GM18867 (cell line): Measurements from ENCODE around the gene PSMA6.
A peak's percentile ranks its signal among the peaks of the same experiment; 100 is the strongest.
"Not testable (repeated sequence)": the region's sequence is repeated elsewhere in the genome, so short reads cannot be mapped to it uniquely, and the experiment has no call there.

ENCODE experiments used
- ATAC-seq: cut with Tn5 transposase; IDR thresholded peaks from one replicate; pipeline ENCODE4 v1.9.1; 2021; ENCODE audit warnings: mild to moderate bottlenecking, moderate library complexity; ENCODE audit not compliant: unreplicated experiment

The PSMA6 gene

GRCh38 chr14:35342489-35343010, 50.4 kb downstream of the PSMA6 start:
- ATAC-seq, result no peak

GRCh38 chr14:35343702-35344101, 51.5 kb downstream of the PSMA6 start:
- ATAC-seq, result no peak

GRCh38 chr14:35344107-35344807, 52.1 kb downstream of the PSMA6 start:
- no peak for ATAC-seq

- no peak for ATAC-seq
These were observed 54.6 kb downstream of the PSMA6 start for GRCh38 chr14:35346738-35347322.

GRCh38 chr14:35347323-35348043, 55.3 kb downstream of the PSMA6 start:
- no peak for ATAC-seq

GRCh38 chr14:35348044-35348380, 55.8 kb downstream of the PSMA6 start:
- not testable (repeated sequence) for ATAC-seq

GRCh38 chr14:35349496-35350365, 57.5 kb downstream of the PSMA6 start:
- ATAC-seq, result no peak

- ATAC-seq, result no peak
These were observed 59.3 kb downstream of the PSMA6 start for GRCh38 chr14:35351497-35351896.

GRCh38 chr14:35351897-35352273, 59.7 kb downstream of the PSMA6 start:
- ATAC-seq, result no peak

GRCh38 chr14:35352274-35353233, 60.4 kb downstream of the PSMA6 start:
- ATAC-seq, result no peak

- ATAC-seq, result no peak
These were observed 61.4 kb downstream of the PSMA6 start for GRCh38 chr14:35353409-35354172.

GRCh38 chr14:35355235-35355634, 63.1 kb downstream of the PSMA6 start:
- ATAC-seq, result not testable (repeated sequence)

- peak; percentile 43 for ATAC-seq
These were observed 64.0 kb downstream of the PSMA6 start for GRCh38 chr14:35355981-35356841.

- not testable (repeated sequence) for ATAC-seq
These were observed 67.5 kb downstream of the PSMA6 start for GRCh38 chr14:35359655-35360054.

GRCh38 chr14:35361141-35361480, 68.9 kb downstream of the PSMA6 start:
- no peak for ATAC-seq

- no peak for ATAC-seq
These were observed 70.3 kb downstream of the PSMA6 start for GRCh38 chr14:35362450-35362849.

GRCh38 chr14:35362911-35363374, 70.8 kb downstream of the PSMA6 start:
- ATAC-seq, result no peak
